Fibroblast of lung (primary cell): ENCODE data around the gene SSBP3.

ENCODE experiments used
- CTCF ChIP-seq, 2 donors: IDR thresholded peaks in 1 of 2; conservative IDR thresholded peaks in 1 of 2; 1 replicate in 1 of 2; 2 replicates in 1 of 2; pipeline ENCODE4 v1.5.1; 2011 to 2012; ENCODE audit warnings: low read length in 2 of 2, control low read depth in 1 of 2, inconsistent platforms in 1 of 2, low read depth in 1 of 2, mild to moderate bottlenecking in 1 of 2
- EZH2 ChIP-seq: IDR thresholded peaks from 2 replicates; pipeline ENCODE4 v1.5.1; 2012; ENCODE audit warnings: low read length, control low read depth, mild to moderate bottlenecking; ENCODE audit errors: missing control alignments

GRCh38 chr1:54392401-54392800 is 13.8 kb downstream of the SSBP3 start:
- TF ChIP-seq CTCF (conservative IDR thresholded peaks at IDR 0.05 in 1 of 2, IDR thresholded peaks at IDR 0.05 in 1 of 2; ENCODE audit: low read depth in 1 of 2, low read length in 2 of 2) = no peak
- TF ChIP-seq EZH2 = no peak
